ENCODE data around the gene ZBTB40. TPM values are rescaled to one million over a fixed set of nuclear protein-coding genes. Genes with fewer than 3 reads are reported as not detected.

ZBTB40 gene
- polyA plus RNA-seq, 4 donors = 15.3 to 21.0 (median 18.8) TPM

- DNase-seq (ENCODE audit: low read depth in 4 of 4, low spot score in 3 of 4) = no peak
Measured at GRCh38 chr1:22420455-22421053, 31.1 kb upstream of the ZBTB40 start.

GRCh38 chr1:22426781-22427180, 24.9 kb upstream of the ZBTB40 start:
- no peak for DNase-seq (ENCODE audit: low read depth in 4 of 4, low spot score in 3 of 4)

- no peak for DNase-seq (ENCODE audit: low read depth in 4 of 4, low spot score in 3 of 4)
Measured at GRCh38 chr1:22428672-22429071, 23.0 kb upstream of the ZBTB40 start.

- DNase-seq (ENCODE audit: low read depth in 4 of 4, low spot score in 3 of 4) = no peak
Measured at GRCh38 chr1:22431965-22432364, 19.7 kb upstream of the ZBTB40 start.

- no peak for DNase-seq (ENCODE audit: low read depth in 4 of 4, low spot score in 3 of 4)
Measured at GRCh38 chr1:22434717-22435116, 16.9 kb upstream of the ZBTB40 start.

- no peak for DNase-seq (ENCODE audit: low read depth in 4 of 4, low spot score in 3 of 4)
Measured at GRCh38 chr1:22436948-22437347, 14.7 kb upstream of the ZBTB40 start.

GRCh38 chr1:22437573-22437972, 14.1 kb upstream of the ZBTB40 start:
- DNase-seq (ENCODE audit: low read depth in 4 of 4, low spot score in 3 of 4) = no peak

- no peak for DNase-seq (ENCODE audit: low read depth in 4 of 4, low spot score in 3 of 4)
Measured at GRCh38 chr1:22440582-22440981, 11.1 kb upstream of the ZBTB40 start.

- DNase-seq (ENCODE audit: low read depth in 4 of 4, low spot score in 3 of 4) = no peak
Measured at GRCh38 chr1:22442212-22442894, 9.3 kb upstream of the ZBTB40 start.

GRCh38 chr1:22443332-22443731, 8.3 kb upstream of the ZBTB40 start:
- DNase-seq (ENCODE audit: low read depth in 4 of 4, low spot score in 3 of 4) = no peak

- DNase-seq (ENCODE audit: low read depth in 4 of 4, low spot score in 3 of 4) = no peak
Measured at GRCh38 chr1:22444856-22445255, 6.8 kb upstream of the ZBTB40 start.

- no peak for DNase-seq (ENCODE audit: low read depth in 4 of 4, low spot score in 3 of 4)
Measured at GRCh38 chr1:22447621-22448111, 4.0 kb upstream of the ZBTB40 start.

GRCh38 chr1:22449636-22450035, 2.0 kb upstream of the ZBTB40 start:
- DNase-seq (ENCODE audit: low read depth in 4 of 4, low spot score in 3 of 4) = no peak

- no peak for DNase-seq (ENCODE audit: low read depth in 4 of 4, low spot score in 3 of 4)
Measured at GRCh38 chr1:22450351-22451021, 1.2 kb upstream of the ZBTB40 start.

- DNase-seq (ENCODE audit: low read depth in 4 of 4, low spot score in 3 of 4) = no peak
Measured at GRCh38 chr1:22452481-22452957, 868 bp downstream of the ZBTB40 start.

- no peak for DNase-seq (ENCODE audit: low read depth in 4 of 4, low spot score in 3 of 4)
Measured at GRCh38 chr1:22453181-22453580, 1.5 kb downstream of the ZBTB40 start.

- no peak for DNase-seq (ENCODE audit: low read depth in 4 of 4, low spot score in 3 of 4)
Measured at GRCh38 chr1:22454476-22455056, 2.9 kb downstream of the ZBTB40 start.

GRCh38 chr1:22457345-22457744, 5.7 kb downstream of the ZBTB40 start:
- peak in 3 of 4 donors; percentile 31 to 50 (median 35) for DNase-seq (ENCODE audit: low read depth in 4 of 4, low spot score in 3 of 4)

GRCh38 chr1:22457836-22458235, 6.2 kb downstream of the ZBTB40 start:
- no peak for DNase-seq (ENCODE audit: low read depth in 4 of 4, low spot score in 3 of 4)

GRCh38 chr1:22461100-22461499, 9.4 kb downstream of the ZBTB40 start:
- DNase-seq (ENCODE audit: low read depth in 4 of 4, low spot score in 3 of 4) = no peak
